ENCODE results near the gene FGF9. TPM values are rescaled to one million over a fixed set of nuclear protein-coding genes. Genes with fewer than 3 reads are reported as not detected.

The FGF9 gene
- total RNA-seq, 1 experiment from 2014 or later, result 1.5 TPM

- Histone ChIP-seq H3K9me2 (ENCODE audit: insufficient read depth) (no peaks in the 10 kb centered on the region), H3K36me3 (ENCODE audit: control insufficient read depth in 1 of 2, insufficient read depth in 2 of 2, low read length in 2 of 2) (no peaks in the 10 kb centered on the region), H3K4me2 (ENCODE audit: low read length) (no peak overlapping the region), H3K79me2 (ENCODE audit: insufficient read depth, low read length) (no peaks in the 10 kb centered on the region), H2AFZ (ENCODE audit: low read depth, low read length, poor library complexity, severe bottlenecking) (no peak overlapping the region), H3K27ac (ENCODE audit: low read depth, low read length) (no peak overlapping the region), H3K4me1 (ENCODE audit: control insufficient read depth in 1 of 2, insufficient read depth in 2 of 2, low read length in 2 of 2) (no peaks in the 10 kb centered on the region), H3K4me3 (replicated peaks in 1 of 2; ENCODE audit: low read depth in 1 of 2, low read length in 2 of 2) (no peak overlapping the region), H3K9ac (ENCODE audit: low read length) (no peak overlapping the region), H3K9me3 (ENCODE audit: control insufficient read depth in 1 of 2, insufficient read depth in 1 of 2, low read depth in 1 of 2, low read length in 2 of 2) (no peaks in the 10 kb centered on the region), H3K27me3 (ENCODE audit: insufficient read depth, low read length) (peaks cover 8% of the 10 kb centered on the region), H4K20me1 (ENCODE audit: insufficient read depth) (no peaks in the 10 kb centered on the region)
- ChIA-PET POLR2A (no interaction called here), CTCF (no interaction called here), RAD21 (ENCODE audit: low non-redundant PET in 1 of 2, low total read pairs in 2 of 2, uncharacterized antibody in 2 of 2, unreplicated experiment in 2 of 2) (no interaction called here)
- no TSS peak for BruUV-seq (replicated peaks)
- DNase-seq (ENCODE audit: low read depth, low spot score) (no peak), ATAC-seq (no peak)
- intact Hi-C loops (cut with micrococcal nuclease), result no loop called here
- TF ChIP-seq EGR1 (IDR thresholded peaks at IDR 0.05; ENCODE audit: low read depth) (no peak), CBX3 (IDR thresholded peaks at IDR 0.05; ENCODE audit: low read depth) (no peak), ZFX (IDR thresholded peaks at IDR 0.05) (no peak), ELF1 (IDR thresholded peaks at IDR 0.05; ENCODE audit: borderline replicate concordance, low read depth) (no peak), RAD21 (IDR thresholded peaks at IDR 0.05; ENCODE audit: low read depth) (no peak), JUND (IDR thresholded peaks at IDR 0.05) (no peak), SP1 (IDR thresholded peaks at IDR 0.05; ENCODE audit: low read depth) (no peak)
Measured at GRCh38 chr13:21738630-21739029, 67.8 kb downstream of the FGF9 start.

DNA sequence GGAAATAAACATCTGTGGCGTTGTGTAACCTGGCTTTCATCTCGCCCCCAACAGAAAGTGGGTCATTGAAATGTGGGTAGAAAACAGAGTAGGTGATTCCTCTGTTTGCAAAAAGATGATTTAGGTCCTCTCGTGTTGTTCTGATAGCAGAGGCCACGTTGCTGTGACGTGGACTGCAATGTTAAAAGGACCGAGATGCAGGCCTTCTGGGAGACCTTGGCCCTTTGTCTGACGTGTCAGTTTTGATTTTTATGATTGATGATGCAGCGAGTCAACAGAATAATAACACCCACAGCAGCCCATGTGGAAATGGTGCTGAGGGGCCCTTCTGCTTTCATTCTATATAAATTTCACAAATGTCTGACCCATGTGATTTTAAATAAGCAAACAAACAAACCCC lies 68.9 kb downstream of the FGF9 start:
- RAD21 ChIA-PET (ENCODE audit: low non-redundant PET in 1 of 2, low total read pairs in 2 of 2, uncharacterized antibody in 2 of 2, unreplicated experiment in 2 of 2), result no interaction called here
- CTCF ChIA-PET, result no interaction called here
- intact Hi-C loops (cut with micrococcal nuclease), result no loop called here
- TF ChIP-seq POLR2AphosphoS5 (IDR thresholded peaks at IDR 0.05; ENCODE audit: low read depth, low read length) (no peak), ZFX (IDR thresholded peaks at IDR 0.05) (no peak), SIN3A (IDR thresholded peaks at IDR 0.05; ENCODE audit: low read depth) (no peak), EZH2phosphoT487 (IDR thresholded peaks at IDR 0.05; ENCODE audit: borderline replicate concordance) (no peak), SRF (IDR thresholded peaks at IDR 0.05; ENCODE audit: low read depth) (no peak), CEBPB (IDR thresholded peaks at IDR 0.05; ENCODE audit: low read depth) (no peak), MAX (IDR thresholded peaks at IDR 0.05) (no peak), SP1 (IDR thresholded peaks at IDR 0.05; ENCODE audit: low read depth) (no peak), YY1 (IDR thresholded peaks at IDR 0.05; ENCODE audit: extremely low read depth, insufficient replicate concordance, low read depth, low read length) (no peak), ATF3 (IDR thresholded peaks at IDR 0.05) (no peak), JUND (IDR thresholded peaks at IDR 0.05) (no peak), RAD21 (IDR thresholded peaks at IDR 0.05; ENCODE audit: low read depth) (no peak), POLR2A (IDR thresholded peaks at IDR 0.05; ENCODE audit: borderline replicate concordance, extremely low read depth, insufficient read depth, insufficient read length) (no peak), REST (IDR thresholded peaks at IDR 0.05; ENCODE audit: low read depth) (no peak), ZNF274 (IDR thresholded peaks at IDR 0.05; ENCODE audit: low read depth, low read length) (no peak)

More for the DNA sequence above, 68.9 kb downstream of the FGF9 start:
- BruUV-seq (replicated peaks), result no TSS peak
- no peaks in the 10 kb centered on the region for H3K79me2 ChIP-seq (ENCODE audit: insufficient read depth, low read length)
- ATAC-seq (no peak), DNase-seq (ENCODE audit: low read depth, low spot score) (no peak)
- no peak overlapping the region for H3K27ac ChIP-seq (ENCODE audit: low read depth, low read length)
- H3K4me3 ChIP-seq (replicated peaks in 1 of 2; ENCODE audit: low read depth in 1 of 2, low read length in 2 of 2), result no peak overlapping the region
- no peaks in the 10 kb centered on the region for H4K20me1 ChIP-seq (ENCODE audit: insufficient read depth)
- peaks cover 15% of the 10 kb centered on the region for H3K27me3 ChIP-seq (ENCODE audit: insufficient read depth, low read length)
- no peaks in the 10 kb centered on the region for H3K9me3 ChIP-seq (ENCODE audit: control insufficient read depth in 1 of 2, insufficient read depth in 1 of 2, low read depth in 1 of 2, low read length in 2 of 2)
- POLR2A ChIA-PET, result no interaction called here
- no peaks in the 10 kb centered on the region for H3K4me1 ChIP-seq (ENCODE audit: control insufficient read depth in 1 of 2, insufficient read depth in 2 of 2, low read length in 2 of 2)
- no peak overlapping the region for H3K4me2 ChIP-seq (ENCODE audit: low read length)
- H3K9ac ChIP-seq (ENCODE audit: low read length), result no peak overlapping the region
- no peaks in the 10 kb centered on the region for H3K9me2 ChIP-seq (ENCODE audit: insufficient read depth)
- H2AFZ ChIP-seq (ENCODE audit: low read depth, low read length, poor library complexity, severe bottlenecking), result no peak overlapping the region
- no peaks in the 10 kb centered on the region for H3K36me3 ChIP-seq (ENCODE audit: control insufficient read depth in 1 of 2, insufficient read depth in 2 of 2, low read length in 2 of 2)
